Heart right ventricle (tissue), 16 donors: Measurements from ENCODE around the gene DTNBP1. TPM values are rescaled to one million over a fixed set of nuclear protein-coding genes. Genes with fewer than 3 reads are reported as not detected.

Experiments used
- ATAC-seq, 8 donors: fragments of 200-7000 bp; cut with Tn5 transposase; one replicate each; pipeline ENCODE4 v1.9.1; 2020; ENCODE audit warnings: mild to moderate bottlenecking in 8 of 8, moderate library complexity in 8 of 8, moderate number of reproducible peaks in 1 of 8
- DNase-seq, 2 donors: peaks; one replicate each; pipeline ENCODE4 v3.0.0-alpha.2; 2020
- H3K27ac ChIP-seq, 10 donors: fragments of 200-600 bp; sonication (generic) in 2 of 10; one replicate each; pipeline versions ENCODE4 v1.5.0 to v1.8.0; 2020 to 2022; ENCODE audit warnings: mild to moderate bottlenecking in 3 of 10
- H3K27me3 ChIP-seq, 7 donors: fragments of 200-600 bp; one replicate each; pipeline ENCODE4 v1.8.0; 2021 to 2022; ENCODE audit warnings: mild to moderate bottlenecking in 2 of 7
- H3K36me3 ChIP-seq, 9 donors: fragments of 200-600 bp; sonication (generic) in 1 of 9; one replicate each; pipeline versions ENCODE4 v1.5.0 to v1.8.0; 2020 to 2022; ENCODE audit warnings: mild to moderate bottlenecking in 2 of 9
- H3K4me1 ChIP-seq, 9 donors: fragments of 200-600 bp; sonication (generic) in 1 of 9; one replicate each; pipeline versions ENCODE4 v1.5.0 to v1.8.0; 2020 to 2022; ENCODE audit warnings: mild to moderate bottlenecking in 4 of 9
- H3K4me3 ChIP-seq, 10 donors: fragments of 200-600 bp; sonication (generic) in 2 of 10; one replicate each; pipeline versions ENCODE4 v1.5.0 to v1.8.0; 2020 to 2022; ENCODE audit warnings: mild to moderate bottlenecking in 7 of 10, moderate library complexity in 2 of 10
- H3K9me3 ChIP-seq, 11 donors: fragments of 200-600 bp in 10 of 11; sonication (generic) in 2 of 11; one replicate each; pipeline versions ENCODE4 v1.5.0 to v1.8.0; 2013 to 2022; ENCODE audit warnings: mild to moderate bottlenecking in 2 of 11, control low read depth in 1 of 11, moderate library complexity in 1 of 11
- WGBS, 2 donors: extraction: QIAGEN DNeasy Blood & Tissue Kit; methylation state at CpG; one replicate each; pipeline ENCODE4 v1.1.7; 2013; ENCODE audit warnings: inconsistent platforms in 1 of 2; 5-methylcytosine and 5-hydroxymethylcytosine counted together
- intact Hi-C, 10 donors: fragments of 100-400 bp; cut with DNase I; formaldehyde crosslinking; loops; one replicate each; pipeline versions ENCODE4 v1.11.1 to v1.14.2; 2022
- polyA plus RNA-seq, 2 donors: library from polyadenylated mRNA; stranded (reverse); fragments of 200-250 nt; gene quantifications; one replicate each; pipeline ENCODE4 v1.2.3, GENCODE V29; 2013
- total RNA-seq, 10 donors: library from RNA; stranded (reverse); fragmentation: NEBNext Ultra II Directional in 3 of 10; extraction: Animal tissue kit (Norgen Biotek cat#: 25700) in 3 of 10; gene quantifications; one replicate each; pipeline versions ENCODE4 v1.2.1 to v1.2.4, GENCODE V29; 2021 to 2023
- TF ChIP-seq, protein P1 (sequence below), 9 donors: fragments of 200-600 bp; sonication (generic) in 2 of 9; IDR thresholded peaks; one replicate each; pipeline versions ENCODE4 v1.5.0 to v1.8.0; 2021 to 2022; ENCODE audit warnings: antibody characterized with exemption in 9 of 9, mild to moderate bottlenecking in 5 of 9, moderate library complexity in 1 of 9
- donor health status: Arrhythmogenic right ventricular cardiomyopathy.
- donor health status: ischemic (EF 13 %, LVEDD 7.1; RV severe dilation, severe dysfunction).
- donor health status: healthy with polysubstance abuse.
- donor health status: DM: no; HTN: yes; CAD: no.
- donor health status: DM: no; HTN: no; CAD: no.
- donor health status: ischemic (EF 25% LVEDD 6.9; RV normal size, moderate dysfunction).
- donor health status: ischemic (EF 25% LVEDD 5.7; RV mildly dilated, moderate dysfunction).
- donor health status: healthy.
- donor health status: DM: yes; HTN: yes; CAD: no.
- donor health status: Ischemic cardiomyopathy.
- donor health status: ischemic (EF 35%, LVEDD 5.7; RV mildly dilated, moderate dysfunction).
- donor health status: nonischemic (EF 11% LVEDD 7.7; RV severe dilation, severe dysfunction).
- donor health status: DM: yes; HTN: yes; CAD: no.
- donor health status: PGD.
- donor health status: ischemic (EF 29% LVEDD 5.4; RV normal size, mild dysfunction).
- donor health status: nonischemic (EF 23%, LVEDD 6.1; RV moderate dilation, normal function).

The DTNBP1 gene
- total and polyA plus RNA-seq, 12 donors, result 5.0 to 27.5 (median 18.4) TPM

DNA sequence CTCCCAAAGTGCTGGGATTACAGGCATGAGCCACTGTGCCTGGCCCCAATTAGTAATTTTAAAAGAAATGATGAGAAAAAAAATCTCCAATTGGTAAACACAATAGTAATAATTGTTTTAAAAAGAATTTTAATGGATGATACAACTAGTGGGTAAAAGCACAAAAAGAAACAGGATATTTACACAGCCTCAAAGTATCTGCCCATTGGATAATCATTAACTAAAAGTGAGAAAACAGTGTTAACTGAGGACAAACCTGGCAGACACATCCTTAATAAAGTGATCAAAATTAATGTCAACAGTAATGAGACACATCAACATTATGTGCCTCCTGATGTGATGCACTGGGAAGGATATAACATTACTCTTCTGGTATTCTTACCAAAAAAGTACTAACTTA, 24.5 kb downstream of the DTNBP1 start:
- ATAC-seq (no peak), DNase-seq (no peak)
- Histone ChIP-seq H3K27me3 (no peaks in the 10 kb centered on the region), H3K4me3 (no peak overlapping the region), H3K9me3 (peaks cover 0 to 26% (median 10%) of the 10 kb centered on the region in 11 donors), H3K36me3 (peaks cover 0 to 44% (median 0%) of the 10 kb centered on the region in 9 donors), H3K27ac (no peak overlapping the region), H3K4me1 (no peaks in the 10 kb centered on the region)
- intact Hi-C loops, result no loop called here
- TF ChIP-seq, protein P1, sequence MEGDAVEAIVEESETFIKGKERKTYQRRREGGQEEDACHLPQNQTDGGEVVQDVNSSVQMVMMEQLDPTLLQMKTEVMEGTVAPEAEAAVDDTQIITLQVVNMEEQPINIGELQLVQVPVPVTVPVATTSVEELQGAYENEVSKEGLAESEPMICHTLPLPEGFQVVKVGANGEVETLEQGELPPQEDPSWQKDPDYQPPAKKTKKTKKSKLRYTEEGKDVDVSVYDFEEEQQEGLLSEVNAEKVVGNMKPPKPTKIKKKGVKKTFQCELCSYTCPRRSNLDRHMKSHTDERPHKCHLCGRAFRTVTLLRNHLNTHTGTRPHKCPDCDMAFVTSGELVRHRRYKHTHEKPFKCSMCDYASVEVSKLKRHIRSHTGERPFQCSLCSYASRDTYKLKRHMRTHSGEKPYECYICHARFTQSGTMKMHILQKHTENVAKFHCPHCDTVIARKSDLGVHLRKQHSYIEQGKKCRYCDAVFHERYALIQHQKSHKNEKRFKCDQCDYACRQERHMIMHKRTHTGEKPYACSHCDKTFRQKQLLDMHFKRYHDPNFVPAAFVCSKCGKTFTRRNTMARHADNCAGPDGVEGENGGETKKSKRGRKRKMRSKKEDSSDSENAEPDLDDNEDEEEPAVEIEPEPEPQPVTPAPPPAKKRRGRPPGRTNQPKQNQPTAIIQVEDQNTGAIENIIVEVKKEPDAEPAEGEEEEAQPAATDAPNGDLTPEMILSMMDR (IDR thresholded peaks at IDR 0.05), result no peak

DNA sequence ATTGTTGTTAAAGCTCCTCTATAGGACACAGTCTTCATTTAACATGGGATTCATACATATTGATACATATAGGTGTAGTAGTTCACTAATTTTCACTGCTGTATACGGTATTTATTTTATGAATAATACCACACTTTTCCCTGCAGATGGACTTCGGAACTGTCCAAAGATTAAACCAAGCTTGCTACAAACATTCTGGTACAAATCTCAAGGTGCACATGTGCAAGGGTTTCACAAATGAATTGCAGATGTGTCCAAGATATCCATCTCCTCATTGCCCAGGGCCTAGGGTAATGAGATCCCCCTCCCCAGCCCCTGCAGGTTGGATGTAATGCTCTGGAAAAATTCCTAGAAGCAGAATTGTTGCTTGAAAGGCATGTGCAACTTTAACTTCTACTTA, 31.4 kb downstream of the DTNBP1 start:
- no peak for DNase-seq
- no peak overlapping the region for H3K27ac ChIP-seq
- intact Hi-C loops, result no loop called here
- H3K4me3 ChIP-seq, result no peak overlapping the region
- H3K4me1 ChIP-seq, result peaks cover 0 to 24% (median 0%) of the 10 kb centered on the region in 9 donors
- peaks cover 0 to 31% (median 0%) of the 10 kb centered on the region in 9 donors for H3K36me3 ChIP-seq
- H3K27me3 ChIP-seq, result no peaks in the 10 kb centered on the region
- TF ChIP-seq, protein P1 (IDR thresholded peaks at IDR 0.05), result no peak
- H3K9me3 ChIP-seq, result no peaks in the 10 kb centered on the region
- WGBS, 2 donors, result 87 to 92% methylated on average over 2 of the region's 2 CpGs
- ATAC-seq, result no peak

DNA sequence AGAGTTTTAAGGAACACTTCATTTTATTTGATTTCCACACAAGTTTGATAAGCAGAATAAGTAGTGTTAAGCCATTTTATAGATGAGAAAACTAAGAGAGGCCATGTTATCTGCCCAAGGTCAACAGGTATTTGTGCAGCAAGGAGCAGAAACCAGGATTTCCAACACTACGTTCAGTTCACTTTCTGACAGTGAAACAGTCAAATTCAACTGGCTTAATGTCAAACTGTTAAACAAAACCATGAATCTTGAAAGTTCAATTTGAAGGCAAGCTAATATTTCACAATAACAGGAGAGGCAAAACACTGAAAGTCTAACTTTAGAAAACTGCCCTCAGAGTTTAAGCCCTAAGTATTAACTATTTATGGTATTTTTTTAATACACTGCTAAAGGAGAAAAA, 32.6 kb downstream of the DTNBP1 start:
- DNase-seq, result no peak
- H3K4me3 ChIP-seq, result no peak overlapping the region
- no peaks in the 10 kb centered on the region for H3K9me3 ChIP-seq
- TF ChIP-seq, protein P1 (IDR thresholded peaks at IDR 0.05), result no peak
- 39 to 97% methylated on average over 1 of the region's 1 CpG for WGBS, 2 donors
- ATAC-seq, result no peak
- H3K36me3 ChIP-seq, result peaks cover 0 to 27% (median 0%) of the 10 kb centered on the region in 9 donors
- no peak overlapping the region for H3K27ac ChIP-seq
- peaks cover 0 to 24% (median 0%) of the 10 kb centered on the region in 9 donors for H3K4me1 ChIP-seq
- no peaks in the 10 kb centered on the region for H3K27me3 ChIP-seq
- intact Hi-C loops, result no loop called here

DNA sequence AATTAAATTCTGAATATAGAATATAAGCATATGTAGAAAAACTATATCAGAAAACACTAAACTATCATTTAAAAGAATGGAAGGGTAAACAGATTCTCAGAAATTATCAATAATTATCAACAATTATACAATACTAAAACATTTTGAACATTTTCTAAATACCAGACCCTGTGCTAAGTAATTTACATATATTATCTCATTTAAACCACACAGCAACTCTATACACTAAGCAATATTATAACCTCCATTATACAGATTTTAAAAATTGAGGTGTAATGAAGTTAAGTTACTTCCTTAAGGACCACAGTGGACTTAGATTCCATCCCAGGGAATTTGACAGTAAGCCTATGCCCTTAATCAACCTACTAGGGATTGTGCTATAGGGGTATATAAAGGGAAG, 33.3 kb downstream of the DTNBP1 start:
- Histone ChIP-seq H3K27ac (no peak overlapping the region), H3K4me1 (peaks cover 0 to 24% (median 0%) of the 10 kb centered on the region in 9 donors), H3K9me3 (no peaks in the 10 kb centered on the region), H3K27me3 (no peaks in the 10 kb centered on the region), H3K4me3 (no peak overlapping the region), H3K36me3 (peaks cover 0 to 21% (median 0%) of the 10 kb centered on the region in 9 donors)
- intact Hi-C loops, result loop anchor here in 7 of 10 donors (5.0 to 10.0 kb wide), 9 partner anchors 365 to 1715 kb away; partner anchors contain the start of gene JARID2 (in 1 of the 7)
- TF ChIP-seq, protein P1 (IDR thresholded peaks at IDR 0.05), result no peak
- no peak for DNase-seq
- no peak for ATAC-seq
